ENCODE data around the gene ZNF785. TPM values are rescaled to one million over a fixed set of nuclear protein-coding genes. Genes with fewer than 3 reads are reported as not detected.
"Not testable (repeated sequence)": the region's sequence is repeated elsewhere in the genome, so short reads cannot be mapped to it uniquely, and the experiment has no call there.

ZNF785 gene
- 12.9 TPM for polyA plus RNA-seq (ENCODE audit: insufficient read length)

DNA sequence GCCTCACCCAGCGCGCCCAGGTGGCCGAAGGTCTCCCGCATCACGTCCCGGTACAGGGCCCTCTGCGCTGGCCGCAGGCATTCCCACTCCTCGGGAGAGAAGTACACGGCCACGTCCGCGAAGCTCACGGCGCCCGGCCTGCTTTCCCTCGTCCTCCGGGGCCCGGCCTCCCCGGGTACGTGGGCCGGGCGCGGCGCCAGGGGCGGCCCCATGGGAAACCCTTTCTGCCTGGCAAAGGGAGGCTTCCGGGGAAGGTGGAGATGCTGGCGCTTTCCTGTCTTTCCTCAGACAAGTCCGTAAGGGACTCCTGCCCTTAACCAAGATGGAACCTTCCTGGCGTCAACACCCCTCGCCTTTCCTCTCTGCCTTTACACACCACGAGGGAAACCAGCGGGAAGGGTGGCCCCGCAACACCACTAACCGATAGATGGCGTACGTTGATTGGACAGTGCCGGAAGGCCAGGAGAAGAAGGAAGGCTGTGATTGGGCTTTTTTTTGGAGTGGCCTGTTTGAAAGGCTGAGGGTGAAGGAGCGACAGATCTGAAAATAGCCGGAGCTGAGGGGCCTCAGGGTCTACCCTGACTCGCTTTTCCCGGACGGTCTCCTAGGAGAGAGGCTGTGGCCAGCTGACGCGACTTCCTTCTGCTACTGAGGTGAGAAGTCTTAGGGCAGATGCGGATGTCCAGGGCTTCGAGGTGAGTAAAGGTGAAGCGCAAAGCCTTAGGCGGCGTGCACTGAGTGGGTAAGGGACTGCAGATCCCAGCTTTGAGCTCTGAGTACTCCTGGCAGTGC is at the start of gene ZNF785:
Gene ZNF785 (minus strand): TSS at position 298 of the 792 bp plus-strand sequence. CDS start 86 bp downstream, at position 212.
- peak; percentile 98 for DNase-seq

DNA sequence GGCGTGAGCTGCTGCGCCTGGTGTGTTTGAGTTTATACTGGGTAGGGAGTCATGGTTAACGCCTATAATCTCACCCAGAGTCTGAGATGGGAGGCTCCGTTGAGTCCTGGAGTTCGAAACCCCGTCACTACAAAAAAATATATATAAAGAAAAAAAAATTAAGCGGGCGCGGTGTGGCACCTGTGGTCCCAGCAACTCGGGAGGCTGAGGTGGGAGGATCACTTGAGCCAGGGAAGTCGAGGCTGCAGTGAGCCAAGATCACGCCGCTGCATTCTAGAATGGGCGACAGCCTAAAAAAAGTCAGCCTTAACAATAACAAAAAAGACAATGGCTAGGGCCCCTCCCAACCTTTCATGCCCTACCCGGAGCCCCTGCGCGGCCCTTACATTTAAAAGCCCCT is 48.0 kb upstream of the ZNF785 start:
- no peak for DNase-seq

DNA sequence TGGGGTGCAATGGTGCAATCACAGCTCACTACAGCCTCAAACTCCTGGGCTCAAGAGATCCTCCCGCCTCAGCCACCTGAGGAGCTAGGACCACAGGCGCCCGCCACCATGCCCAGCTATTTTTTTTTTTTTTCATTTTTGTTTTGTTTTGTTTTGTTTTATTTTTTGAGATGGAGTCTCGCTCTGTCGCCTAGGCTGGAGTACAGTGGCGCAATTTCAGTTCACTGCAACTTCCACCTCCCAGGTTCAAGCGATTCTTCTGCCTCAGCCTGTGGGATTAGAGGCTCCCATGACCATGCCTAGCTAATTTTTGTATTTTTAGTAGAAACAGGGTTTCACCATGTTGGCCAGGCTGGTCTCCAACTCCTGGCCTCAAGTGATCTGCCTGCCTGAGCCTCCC is 47.0 kb upstream of the ZNF785 start:
- not testable (repeated sequence) for DNase-seq

DNA sequence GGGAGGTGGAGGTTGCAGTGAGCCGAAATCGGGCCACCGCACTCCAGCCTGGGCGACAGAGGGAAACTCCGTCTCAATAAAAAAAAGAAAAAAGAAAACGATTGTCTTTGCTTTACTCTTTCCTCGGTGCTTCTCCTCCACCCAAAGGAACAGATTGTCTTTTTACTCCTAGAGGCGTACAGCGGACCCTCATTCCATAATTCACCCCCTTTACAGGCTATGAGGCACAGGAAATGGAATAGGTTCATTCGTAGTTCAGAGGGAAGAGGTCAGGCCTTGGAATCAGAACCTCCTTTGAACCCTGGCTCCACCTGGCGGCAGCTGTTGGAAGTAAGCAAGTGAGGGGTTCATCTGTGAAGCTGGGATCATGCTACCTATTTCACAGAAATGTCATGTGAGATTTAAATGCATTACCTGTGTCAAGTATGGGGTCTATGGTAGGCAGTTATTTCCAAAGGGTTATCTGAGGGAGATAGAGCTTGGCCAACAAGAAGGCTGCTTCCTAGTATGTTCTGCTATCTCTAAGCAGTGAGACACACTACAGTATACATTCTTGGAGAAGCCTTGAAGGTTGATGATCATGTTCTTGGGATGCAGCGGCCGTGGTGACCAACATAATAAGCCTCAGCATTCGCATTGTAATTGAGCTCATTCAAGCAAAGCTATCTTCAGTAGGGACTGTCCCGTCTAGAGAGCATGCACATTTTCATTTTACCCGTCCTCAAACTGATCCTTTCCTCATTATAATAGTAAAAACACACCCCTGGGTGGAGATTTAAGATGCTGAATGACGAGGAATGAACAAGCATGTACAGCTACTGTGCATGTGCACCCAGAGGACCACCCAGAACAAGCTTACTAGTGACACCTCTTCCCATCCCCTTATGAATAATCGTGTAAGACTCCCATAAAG is 43.4 kb upstream of the ZNF785 start:
- DNase-seq: peak; percentile 73

DNA sequence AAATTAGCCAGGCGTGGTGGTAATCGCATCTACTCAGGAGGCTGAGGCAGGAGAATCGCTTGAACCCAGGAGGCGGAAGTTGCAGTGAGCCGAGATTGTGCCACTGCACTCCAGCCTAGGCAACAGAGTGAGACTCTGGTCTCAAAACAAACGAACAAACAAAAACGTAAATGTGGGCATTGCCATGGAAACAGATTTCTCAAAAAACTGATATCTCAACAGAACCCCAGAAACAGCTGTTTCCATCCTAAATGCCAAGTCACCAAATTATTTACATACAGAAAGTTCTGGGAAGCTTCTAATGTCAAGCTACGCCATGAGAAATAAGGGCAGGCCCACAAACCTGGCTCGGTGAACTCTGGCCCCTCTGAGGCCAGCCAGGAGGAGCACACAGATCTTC is 40.7 kb upstream of the ZNF785 start:
- no peak for DNase-seq

DNA sequence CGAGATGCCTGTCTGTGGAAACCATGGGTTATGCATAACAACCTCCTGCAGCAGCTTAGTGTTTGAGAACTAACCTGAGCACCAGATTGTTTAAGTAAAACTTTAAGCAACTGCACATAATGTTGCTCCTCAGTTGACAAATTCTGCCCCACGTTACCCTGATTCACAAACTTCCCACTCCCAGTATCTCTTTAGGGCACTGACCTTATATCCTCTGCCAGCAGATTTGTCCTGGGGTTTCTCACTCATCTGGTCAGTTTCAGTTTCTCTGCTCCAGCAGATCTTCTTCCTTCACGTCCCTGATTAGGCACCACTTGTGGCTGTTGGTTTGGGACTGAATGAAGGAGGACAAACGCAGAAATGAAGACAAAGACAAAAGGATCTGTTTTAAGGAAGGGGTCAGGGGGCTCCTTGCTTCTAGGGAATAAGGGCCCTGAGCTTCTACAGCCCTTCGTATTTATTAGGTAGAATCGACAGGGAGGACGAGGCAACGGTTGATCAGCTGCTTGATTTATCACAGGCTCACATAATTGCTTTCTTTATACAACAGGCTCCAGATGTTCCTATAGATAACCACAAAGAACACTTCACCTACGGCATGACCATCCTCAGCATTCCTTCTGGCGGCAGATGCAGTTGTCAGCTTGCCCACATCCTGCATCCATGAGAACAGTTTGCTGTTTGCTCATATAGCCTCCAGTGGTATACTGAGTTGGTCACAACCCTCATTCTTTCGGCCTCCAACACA is 38.2 kb upstream of the ZNF785 start:
- DNase-seq: no peak

DNA sequence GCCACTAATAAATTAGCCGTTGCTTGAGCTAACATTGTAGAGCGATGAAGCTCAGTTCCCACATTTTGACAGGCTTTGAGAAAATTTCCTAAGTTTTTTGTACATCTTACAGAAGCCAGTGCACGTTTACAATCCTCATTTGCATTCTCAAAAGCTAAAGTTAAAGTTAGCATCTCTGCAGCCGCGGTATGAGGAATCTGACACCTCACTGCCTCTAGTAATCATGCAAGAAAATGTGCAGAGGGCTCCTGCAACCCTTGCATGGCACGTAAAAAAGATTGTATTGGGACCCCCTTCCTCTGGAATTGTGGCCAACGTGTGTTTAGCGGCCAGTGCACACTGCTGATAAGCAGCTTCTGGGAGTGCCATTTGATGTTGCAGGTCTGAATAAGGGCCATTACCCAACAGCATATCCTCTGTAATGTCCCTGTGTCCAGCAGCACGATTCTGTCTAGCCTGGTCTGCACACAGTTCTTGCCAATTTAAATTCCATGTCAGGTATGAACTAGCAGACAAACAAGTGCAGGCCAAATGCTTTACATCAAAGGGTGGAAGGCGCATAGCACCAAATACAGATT is 37.0 kb upstream of the ZNF785 start:
- no peak for DNase-seq

DNA sequence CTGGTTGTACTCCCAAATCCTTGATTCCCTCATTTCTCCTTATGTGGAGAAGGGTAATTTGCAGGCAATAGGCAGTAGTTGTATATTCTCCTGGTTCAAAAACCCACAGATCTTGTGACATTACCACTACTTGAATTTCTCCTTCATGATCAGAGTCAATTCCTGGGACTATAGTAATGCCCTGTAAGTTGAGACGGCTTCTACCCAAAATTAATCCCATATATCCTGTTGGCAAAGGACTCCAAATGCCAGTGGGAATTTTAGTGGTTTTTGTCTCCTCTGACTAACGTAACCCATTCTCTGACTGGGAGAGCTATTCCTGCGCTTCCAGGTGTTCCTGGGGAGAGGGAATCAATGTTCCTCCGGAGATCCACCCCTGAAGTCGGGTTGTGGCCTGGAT is 36.3 kb upstream of the ZNF785 start:
- DNase-seq: no peak

DNA sequence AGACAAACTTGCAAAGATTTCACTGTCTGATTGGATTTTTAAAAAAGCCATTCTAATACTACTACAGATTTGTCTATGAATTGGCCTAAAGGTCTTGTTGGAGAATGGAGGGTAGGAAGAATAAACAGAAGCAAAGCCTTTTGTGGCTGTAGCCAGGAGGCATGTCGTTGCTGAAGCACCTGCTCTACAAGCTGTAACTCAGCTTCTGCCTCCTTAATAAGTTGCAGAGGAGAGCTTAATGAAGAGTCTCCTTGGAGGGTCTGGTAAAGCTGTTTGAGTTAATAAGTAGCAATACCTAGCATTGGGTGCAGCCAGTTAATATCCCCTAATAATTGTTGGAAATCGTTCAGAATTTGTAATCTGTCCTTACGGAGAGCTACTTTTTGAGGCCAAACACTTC is 34.7 kb upstream of the ZNF785 start:
- DNase-seq: no peak

DNA sequence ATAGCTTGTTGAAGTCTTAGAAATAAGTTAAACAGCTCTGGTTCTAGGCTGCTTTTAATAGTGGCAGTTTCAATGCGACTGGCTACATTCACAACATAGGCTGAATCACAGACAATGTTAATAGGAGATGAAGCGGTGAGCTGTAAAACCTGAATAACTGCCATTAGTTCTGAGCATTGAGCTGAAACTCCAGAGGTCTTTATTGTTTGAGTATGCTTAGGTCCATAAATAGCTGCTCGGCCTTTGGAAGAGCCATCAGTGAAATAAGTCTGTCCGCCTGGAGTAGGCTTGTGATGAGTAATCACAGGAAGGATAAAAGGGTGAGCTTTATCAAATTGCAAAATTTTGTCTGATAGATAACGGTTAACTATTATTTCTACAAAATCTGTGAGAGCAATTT is 34.1 kb upstream of the ZNF785 start:
- no peak for DNase-seq

DNA sequence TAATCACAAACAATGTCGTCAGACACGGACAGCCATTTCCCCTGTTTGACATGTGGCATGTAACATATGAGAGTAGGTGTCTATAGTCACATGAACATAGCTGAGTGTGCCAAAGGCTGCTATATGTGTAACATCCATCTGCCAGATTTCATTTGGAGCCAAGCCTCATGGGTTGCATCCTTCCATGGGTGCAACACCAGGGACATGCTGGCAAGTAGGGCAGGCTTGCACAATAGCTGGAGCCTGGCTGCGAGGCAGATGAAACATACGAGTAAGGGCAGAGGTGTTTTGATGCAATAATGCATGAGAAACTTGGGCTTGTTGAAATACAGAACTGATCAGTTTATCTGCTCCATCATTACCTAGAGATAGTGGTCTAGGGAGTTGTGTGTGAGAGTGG is 33.7 kb upstream of the ZNF785 start:
- no peak for DNase-seq

DNA sequence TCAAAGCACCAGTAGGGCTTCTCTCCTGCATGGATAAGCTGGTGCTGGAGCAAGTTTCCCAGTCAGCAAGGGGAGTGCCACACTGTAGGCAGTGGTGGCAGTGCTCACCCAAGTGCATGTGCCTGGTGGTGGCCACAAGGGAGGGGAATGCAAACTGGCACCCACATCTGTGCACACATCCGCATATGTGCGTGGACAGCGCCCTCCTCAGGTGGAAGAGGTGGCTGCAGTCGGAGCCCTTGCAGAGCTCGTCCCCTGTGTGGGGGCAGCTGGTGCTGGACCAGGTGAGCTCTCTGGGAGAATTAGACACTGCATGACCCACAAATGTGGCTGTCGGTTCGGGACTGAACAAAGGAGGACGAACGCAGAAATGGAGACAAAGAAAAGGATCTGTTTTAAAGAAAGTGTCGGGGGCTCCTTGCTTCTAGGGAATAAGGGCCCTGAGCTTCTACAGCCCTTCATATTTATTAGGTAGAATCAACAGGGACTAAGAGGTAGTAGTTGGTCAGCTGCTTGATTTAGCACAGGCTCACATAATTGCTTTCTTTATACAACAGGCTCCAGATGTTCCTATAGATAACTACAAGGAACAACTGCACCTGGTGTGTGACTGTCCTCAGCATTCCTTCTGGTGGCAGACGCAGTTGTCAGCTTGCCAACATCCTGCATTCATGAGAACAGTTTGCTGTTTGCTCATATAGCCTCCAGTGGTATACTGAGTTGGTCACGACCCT is 30.0 kb upstream of the ZNF785 start:
- DNase-seq: no peak

DNA sequence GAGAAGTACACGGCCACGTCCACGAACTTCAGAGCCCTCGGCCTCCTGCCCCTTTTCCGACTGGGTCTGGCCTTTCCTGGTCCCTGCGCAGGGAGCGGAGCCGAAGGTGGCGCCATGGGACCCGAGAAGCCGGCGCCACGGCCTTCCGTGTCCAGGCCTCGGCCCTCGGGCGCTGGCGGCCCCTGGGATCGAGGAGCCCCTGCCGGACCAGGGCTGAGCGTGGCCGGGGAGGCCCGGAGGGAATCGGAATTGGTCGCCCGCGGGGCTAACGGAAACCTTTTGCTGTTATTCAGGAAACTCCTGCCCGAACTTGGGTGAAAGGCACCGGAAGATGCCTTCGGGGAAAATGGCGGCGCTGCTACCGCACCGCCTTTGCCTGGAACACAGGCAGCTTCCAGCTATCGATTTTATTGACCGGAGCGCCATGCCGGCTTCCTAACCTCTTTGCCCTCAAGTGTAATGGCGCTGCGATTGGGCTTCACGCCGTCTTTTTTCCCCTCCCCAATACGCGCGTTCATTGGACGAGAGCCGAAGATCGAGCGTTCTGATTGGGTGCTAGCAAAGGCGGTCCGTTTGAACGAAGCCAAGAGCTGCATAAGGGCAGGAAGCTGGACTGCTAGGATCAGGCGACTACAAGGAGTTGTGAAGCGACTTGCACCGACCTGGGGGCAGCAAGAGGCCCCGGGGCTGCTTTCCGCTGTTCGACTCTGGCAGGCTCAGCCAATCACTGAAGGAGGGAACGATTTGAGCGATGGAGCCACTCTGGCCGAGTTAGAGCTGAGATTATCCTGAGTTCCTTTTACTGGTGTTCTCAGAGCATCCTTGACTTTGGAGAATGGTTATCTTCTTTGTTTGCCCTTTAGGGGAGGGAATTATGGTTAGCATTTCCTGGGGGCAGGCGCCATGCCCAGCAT is 24.7 kb upstream of the ZNF785 start, which contains the start of gene ZNF689:
Gene ZNF689 (minus strand): TSS at position 464 of the 914 bp plus-strand sequence. CDS start 348 bp downstream, at position 116.
- DNase-seq: peak; percentile 98

DNA sequence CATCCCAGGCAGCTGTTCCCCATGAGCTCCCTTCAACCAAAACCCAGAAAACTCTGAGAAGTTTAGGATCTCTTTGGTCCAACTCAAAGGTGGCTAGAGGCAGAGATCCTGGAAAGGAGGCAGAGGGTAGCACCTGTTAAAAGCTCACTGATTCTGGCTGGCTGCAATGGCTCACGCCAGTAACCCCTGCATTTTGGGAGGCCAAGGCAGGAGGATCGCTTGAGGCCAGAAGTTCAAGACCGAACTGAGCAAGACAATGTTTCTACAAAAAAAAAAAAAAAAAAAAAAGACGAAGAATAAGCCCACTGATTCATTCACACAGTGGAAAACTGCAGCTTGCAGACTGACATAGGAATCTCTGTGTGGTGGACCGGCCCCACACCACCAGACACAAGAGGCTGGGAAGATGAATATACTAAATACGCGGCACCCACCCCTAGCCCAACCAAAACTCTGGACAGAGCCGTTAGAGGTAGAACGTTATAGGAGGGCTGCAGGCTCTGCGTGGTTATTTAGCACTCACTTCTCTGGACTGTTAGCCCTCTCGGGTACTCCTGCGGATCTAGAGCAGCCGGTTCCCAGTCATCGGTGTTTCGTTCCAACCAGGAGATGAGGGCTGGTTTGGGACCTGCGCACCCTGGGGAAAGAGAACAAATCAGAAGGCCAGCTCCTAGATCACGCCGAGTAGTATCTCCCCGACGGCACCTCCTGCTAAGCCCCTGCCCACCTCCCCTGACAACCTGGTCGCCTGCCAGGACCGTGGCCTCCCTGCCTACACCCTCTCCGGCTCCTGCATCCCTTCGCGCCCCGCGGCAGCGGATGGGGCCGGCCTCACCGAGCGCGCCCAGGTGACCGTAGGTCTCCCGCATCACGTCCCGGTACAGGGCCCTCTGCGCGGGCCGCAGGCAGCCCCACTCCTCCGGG is 23.8 kb upstream of the ZNF785 start:
- peak; percentile 42 for DNase-seq

DNA sequence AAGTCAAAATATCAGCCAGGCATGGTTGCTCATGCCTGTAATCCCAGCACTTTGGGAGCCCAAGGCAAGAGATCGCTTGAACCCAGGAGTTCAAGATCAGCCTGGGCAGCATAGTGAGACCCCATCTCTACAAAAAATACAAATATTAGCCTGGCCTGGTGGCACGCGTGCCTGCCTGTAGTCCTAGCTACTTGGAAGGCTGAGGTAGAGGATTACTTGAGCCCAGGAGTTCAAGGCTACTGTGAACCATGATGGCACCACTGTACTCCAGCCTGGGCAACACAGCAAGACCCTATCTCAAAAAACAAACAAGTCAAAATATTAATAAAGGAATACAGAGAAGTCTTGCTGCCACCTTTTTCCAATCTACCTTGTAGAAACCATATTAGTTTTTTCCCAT is 20.5 kb upstream of the ZNF785 start:
- no peak for DNase-seq

DNA sequence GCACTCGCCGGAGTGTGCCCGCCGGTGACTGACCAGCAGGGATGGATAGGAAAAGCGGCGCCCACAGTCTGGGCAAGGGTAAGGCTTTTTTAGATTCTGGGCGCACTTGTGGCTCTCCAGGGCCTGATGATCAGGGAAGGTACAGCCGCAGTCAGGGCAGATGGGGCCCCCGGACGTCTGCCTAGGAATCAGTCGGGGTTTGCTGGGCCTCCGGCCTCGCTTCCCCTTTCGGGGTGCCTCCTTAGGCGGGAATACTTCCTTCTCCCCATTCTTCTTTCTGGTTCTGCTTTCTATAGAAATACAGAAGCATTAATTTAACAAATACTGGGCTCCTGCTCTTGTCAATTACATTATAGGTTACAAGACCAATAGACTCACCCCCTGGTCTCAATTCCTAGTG is 19.7 kb upstream of the ZNF785 start:
- peak; percentile 21 for DNase-seq

DNA sequence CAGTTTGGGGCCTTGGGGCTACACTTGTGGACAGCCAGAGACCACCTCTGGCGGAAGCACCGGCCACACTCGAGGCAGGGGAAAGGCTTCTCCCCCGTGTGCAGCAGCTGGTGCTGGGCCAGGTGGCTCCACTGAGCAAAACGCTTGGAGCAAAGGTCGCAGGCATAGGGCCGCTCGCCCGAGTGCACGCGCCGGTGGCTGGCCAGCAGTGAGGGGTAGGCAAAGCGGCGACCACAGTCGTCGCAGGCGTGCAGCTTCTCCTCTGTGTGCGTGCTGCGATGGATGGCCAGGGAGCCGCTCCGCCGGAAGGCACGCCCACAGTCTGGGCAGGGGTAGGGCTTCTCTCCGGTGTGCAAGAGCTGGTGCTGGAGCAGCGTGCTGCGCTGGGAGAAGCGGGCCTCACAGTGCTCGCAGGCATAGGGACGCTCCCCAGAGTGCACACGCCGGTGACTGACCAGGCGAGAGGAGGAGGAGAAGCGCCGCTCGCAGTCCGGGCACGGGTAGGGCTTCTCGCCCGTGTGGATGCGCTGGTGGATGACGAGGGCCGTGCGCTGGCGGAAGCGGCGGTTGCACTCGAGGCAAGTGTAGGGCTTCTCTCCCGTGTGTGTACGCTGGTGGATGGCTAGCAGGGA is 18.9 kb upstream of the ZNF785 start:
- no peak for DNase-seq

DNA sequence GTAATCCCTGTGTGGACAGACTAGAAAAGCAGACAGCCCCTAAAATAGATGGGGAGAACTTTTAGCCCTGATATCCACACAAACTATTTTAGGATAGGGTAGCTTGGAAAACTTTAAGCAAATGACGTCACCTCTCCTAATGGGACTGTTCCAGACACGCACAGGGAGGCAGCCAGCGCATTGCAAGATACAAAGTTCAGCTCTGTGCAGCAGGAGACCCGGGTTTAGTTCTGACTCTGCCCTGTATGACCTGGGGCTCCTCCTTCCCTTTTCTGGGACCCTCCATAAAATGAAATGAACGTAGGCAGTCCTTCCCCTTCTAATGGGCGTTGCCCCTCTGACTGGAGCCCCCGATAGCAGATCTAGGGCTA is 18.4 kb upstream of the ZNF785 start:
- DNase-seq: no peak
